GM23338 (cell line): ENCODE data around the gene UNK.

ENCODE experiments used
- CREB1 ChIP-seq: fragments of 250-450 bp; sonication (Bioruptor Pico); IDR thresholded peaks from 2 replicates; pipeline ENCODE4 v1.5.0; 2020; ENCODE audit warnings: low read depth, mild to moderate bottlenecking, moderate library complexity
- CTCF ChIP-seq, 2 experiments: fragments of 200-600 bp in 1 of 2; sonication (generic) in 1 of 2; conservative IDR thresholded peaks; 2 replicates each; pipeline versions ENCODE4 v1.5.1 to v1.6.1; 2016 to 2017; ENCODE audit warnings: antibody characterized with exemption in 2 of 2, low read depth in 2 of 2, mild to moderate bottlenecking in 2 of 2, moderate library complexity in 1 of 2
- ETS1 ChIP-seq: IDR thresholded peaks from 2 replicates; pipeline ENCODE4 v1.6.1; 2016; ENCODE audit warnings: antibody characterized with exemption
- EZH2 ChIP-seq: fragments of 200-600 bp; sonication (generic); IDR thresholded peaks from one replicate; pipeline ENCODE4 v1.8.0; 2017; ENCODE audit warnings: antibody characterized with exemption, mild to moderate bottlenecking, low read depth; ENCODE audit not compliant: unreplicated experiment
- EZH2phosphoT487 ChIP-seq: fragments of 200-600 bp; sonication (generic); IDR thresholded peaks from one replicate; pipeline ENCODE4 v1.8.1; 2018; ENCODE audit warnings: antibody characterized with exemption; ENCODE audit not compliant: unreplicated experiment
- NANOG ChIP-seq: IDR thresholded peaks from 2 replicates; pipeline ENCODE4 v1.6.1; 2016; ENCODE audit warnings: antibody characterized with exemption, borderline replicate concordance
- POLR2AphosphoS5 ChIP-seq: IDR thresholded peaks from 2 replicates; pipeline ENCODE4 v1.6.1; 2016; ENCODE audit warnings: antibody characterized with exemption, low read depth
- ZNF331 ChIP-seq: fragments of 250-450 bp; sonication (Bioruptor Pico); IDR thresholded peaks from 2 replicates; pipeline ENCODE4 v1.5.0; 2020; ENCODE audit warnings: low read depth, mild to moderate bottlenecking, moderate library complexity
- ZNF462 ChIP-seq: fragments of 250-450 bp; sonication (Bioruptor Pico); IDR thresholded peaks from 2 replicates; pipeline ENCODE4 v1.5.0; 2020; ENCODE audit warnings: mild to moderate bottlenecking, moderate library complexity

GRCh38 chr17:75737133-75737962, 47.3 kb upstream of the UNK start:
- TF ChIP-seq ZNF331 (CRISPR knock-in tag), result no peak
- no peak for TF ChIP-seq POLR2AphosphoS5
- no peak for TF ChIP-seq CTCF (conservative IDR thresholded peaks at IDR 0.05; ENCODE audit: low read depth in 2 of 2)
- no peak for TF ChIP-seq EZH2
- TF ChIP-seq ZNF462 (CRISPR knock-in tag), result no peak
- no peak for TF ChIP-seq ETS1
- TF ChIP-seq EZH2phosphoT487, result no peak
- no peak for TF ChIP-seq CREB1
- no peak for TF ChIP-seq NANOG
